NT2/D1 (cell line): ENCODE data around the gene RABEP2.

Source experiments
- YY1 ChIP-seq: IDR thresholded peaks from 2 replicates; pipeline ENCODE4 v1.6.1; 2011; ENCODE audit not compliant: insufficient read length, insufficient read depth
- ZNF274 ChIP-seq: IDR thresholded peaks from 2 replicates; pipeline ENCODE4 v1.6.1; 2011; ENCODE audit warnings: mild to moderate bottlenecking, low read depth, low read length

GRCh38 chr16:28974437-28975157, 49.6 kb upstream of the RABEP2 start, which contains the start of gene SPNS1:
- no peak for TF ChIP-seq ZNF274
- peak; percentile 93 for TF ChIP-seq YY1
